Thymus (tissue), 11 donors: ENCODE results near the gene PRG2. TPM values are rescaled to one million over a fixed set of nuclear protein-coding genes. Genes with fewer than 3 reads are reported as not detected.

Experiments
- DNase-seq, 9 donors: peaks; one replicate each; pipeline ENCODE4 v3.0.0-alpha.2; 2013; ENCODE audit warnings: low spot score in 9 of 9, low read depth in 6 of 9, missing footprints in 1 of 9
- H3K27ac ChIP-seq, 2 donors: one replicate each; pipeline ENCODE4 v1.5.1; 2013; ENCODE audit warnings: control low read depth in 1 of 2, low read depth in 1 of 2, low read length in 1 of 2, mild to moderate bottlenecking in 1 of 2, moderate library complexity in 1 of 2
- H3K27me3 ChIP-seq, 2 donors: one replicate each; pipeline ENCODE4 v1.5.1; 2013; ENCODE audit warnings: low read length in 1 of 2; ENCODE audit not compliant: control insufficient read depth in 2 of 2, insufficient read depth in 1 of 2
- H3K36me3 ChIP-seq, 2 donors: one replicate each; pipeline ENCODE4 v1.5.1; 2013; ENCODE audit warnings: low read length in 1 of 2, mild to moderate bottlenecking in 1 of 2, moderate library complexity in 1 of 2; ENCODE audit not compliant: control insufficient read depth in 2 of 2, insufficient read depth in 2 of 2
- H3K4me1 ChIP-seq, 2 donors: one replicate each; pipeline ENCODE4 v1.5.1; 2013; ENCODE audit warnings: low read length in 2 of 2; ENCODE audit not compliant: control insufficient read depth in 2 of 2, insufficient read depth in 2 of 2
- H3K4me3 ChIP-seq, 2 donors: one replicate each; pipeline ENCODE4 v1.5.1; 2013; ENCODE audit warnings: low read length in 2 of 2, control low read depth in 1 of 2, mild to moderate bottlenecking in 1 of 2
- H3K9me3 ChIP-seq, 2 donors: one replicate each; pipeline ENCODE4 v1.5.1; 2013; ENCODE audit warnings: low read length in 1 of 2, mild to moderate bottlenecking in 1 of 2; ENCODE audit not compliant: control insufficient read depth in 2 of 2, insufficient read depth in 1 of 2
- WGBS: extraction: QIAGEN DNeasy Blood & Tissue Kit; methylation state at CpG from one replicate; pipeline ENCODE4 v1.1.7; 2013; 5-methylcytosine and 5-hydroxymethylcytosine counted together
- polyA plus RNA-seq: library from polyadenylated mRNA; stranded (reverse); fragments of 200-250 nt; gene quantifications from one replicate; pipeline ENCODE4 v1.2.3, GENCODE V29; 2013
- total RNA-seq: library from RNA; stranded (reverse); fragments of 120-200 nt; gene quantifications from one replicate; pipeline ENCODE4 v1.2.4, GENCODE V29; 2013
- donor health status: healthy.

PRG2 gene
- total and polyA plus RNA-seq, 2 donors, result 14.6 to 212 TPM

GRCh38 chr11:57349491-57350274, 40.8 kb downstream of the PRG2 start:
- WGBS, result 44% methylated on average over 31 of the region's 31 CpGs
- no peak overlapping the region for H3K27ac ChIP-seq
- peaks cover 4 to 5% of the 10 kb centered on the region in 2 donors for H3K27me3 ChIP-seq
- no peak overlapping the region for H3K4me3 ChIP-seq
- H3K4me1 ChIP-seq, result no peaks in the 10 kb centered on the region
- no peaks in the 10 kb centered on the region for H3K36me3 ChIP-seq
- H3K9me3 ChIP-seq, result no peaks in the 10 kb centered on the region
- DNase-seq, result peak in 6 of 9 donors; percentile 19 to 50 (median 35)

- Histone ChIP-seq H3K27me3 (peaks cover 4 to 5% of the 10 kb centered on the region in 2 donors), H3K27ac (no peak overlapping the region), H3K36me3 (no peaks in the 10 kb centered on the region), H3K4me3 (no peak overlapping the region), H3K4me1 (no peaks in the 10 kb centered on the region), H3K9me3 (no peaks in the 10 kb centered on the region)
- WGBS, result 95% methylated on average over 14 of the region's 14 CpGs
- no peak for DNase-seq
Measured at GRCh38 chr11:57348636-57349313, 41.7 kb downstream of the PRG2 start.

DNA sequence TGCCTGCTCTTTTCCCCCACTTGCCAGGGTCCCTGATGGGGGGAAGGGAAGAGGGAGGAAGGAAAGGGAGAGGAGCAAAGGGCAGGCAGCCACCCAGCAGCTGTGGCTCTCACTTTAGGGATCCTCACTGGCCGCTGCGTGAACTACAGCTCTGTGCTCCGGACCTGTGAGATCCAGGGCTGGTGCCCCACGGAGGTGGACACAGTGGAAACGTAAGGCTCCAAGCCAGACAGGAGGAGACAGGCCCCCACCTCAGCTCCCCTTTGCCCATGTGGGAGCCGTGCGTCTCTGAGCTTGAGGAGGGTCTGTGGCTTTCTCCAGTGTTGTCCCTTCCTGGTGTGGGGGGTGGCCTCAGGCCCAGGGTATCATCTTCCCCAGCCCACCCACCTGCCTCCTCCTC, 42.4 kb downstream of the PRG2 start:
- DNase-seq, result no peak
- H3K36me3 ChIP-seq, result no peaks in the 10 kb centered on the region
- H3K9me3 ChIP-seq, result no peaks in the 10 kb centered on the region
- H3K4me3 ChIP-seq, result no peak overlapping the region
- peaks cover 4 to 5% of the 10 kb centered on the region in 2 donors for H3K27me3 ChIP-seq
- H3K4me1 ChIP-seq, result no peaks in the 10 kb centered on the region
- 94% methylated on average over 7 of the region's 7 CpGs for WGBS
- H3K27ac ChIP-seq, result no peak overlapping the region

- H3K4me3 ChIP-seq, result no peak overlapping the region
- peaks cover 4 to 5% of the 10 kb centered on the region in 2 donors for H3K27me3 ChIP-seq
- no peak for DNase-seq
- WGBS, result 97% methylated on average over 9 of the region's 9 CpGs
- H3K9me3 ChIP-seq, result no peaks in the 10 kb centered on the region
- H3K4me1 ChIP-seq, result no peaks in the 10 kb centered on the region
- no peak overlapping the region for H3K27ac ChIP-seq
- H3K36me3 ChIP-seq, result no peaks in the 10 kb centered on the region
Measured at GRCh38 chr11:57347336-57347735, 43.1 kb downstream of the PRG2 start.

DNA sequence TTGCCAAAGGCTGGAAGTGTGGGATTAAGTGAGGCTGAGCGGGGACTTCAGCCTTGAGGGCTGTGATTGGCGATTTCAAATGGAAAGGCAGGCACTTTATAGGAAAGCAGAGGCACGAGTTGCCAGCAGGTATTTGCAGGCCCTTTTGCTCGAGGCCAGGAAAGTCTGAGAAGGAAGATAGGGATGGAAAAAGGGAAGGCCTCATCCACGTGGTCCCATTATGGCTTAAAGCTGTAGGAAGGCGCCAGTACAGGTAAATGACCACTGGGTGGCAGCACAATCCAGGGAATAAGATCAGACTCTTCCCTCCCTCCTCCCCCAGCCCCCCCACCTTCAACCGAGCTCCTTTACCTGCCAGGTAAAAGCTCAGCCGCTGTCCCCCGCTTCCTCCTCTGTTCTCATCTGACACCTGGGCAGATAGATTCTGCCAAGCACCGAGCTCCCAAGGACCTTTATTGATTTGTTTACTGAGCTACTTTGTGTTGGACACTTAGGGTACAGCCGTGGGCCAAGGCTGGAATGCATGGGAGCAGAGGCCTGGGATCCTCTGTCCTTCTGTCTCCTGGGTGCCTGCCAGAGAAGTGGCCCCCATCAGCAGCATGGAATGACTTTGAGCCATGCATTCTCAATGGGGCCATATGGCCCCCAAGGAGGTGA, 44.8 kb downstream of the PRG2 start:
- no peak overlapping the region for H3K4me3 ChIP-seq
- no peaks in the 10 kb centered on the region for H3K4me1 ChIP-seq
- no peaks in the 10 kb centered on the region for H3K9me3 ChIP-seq
- H3K36me3 ChIP-seq, result no peaks in the 10 kb centered on the region
- DNase-seq, result peak in 6 of 9 donors; percentile 36 to 73 (median 54)
- peaks cover 4 to 5% of the 10 kb centered on the region in 2 donors for H3K27me3 ChIP-seq
- 27% methylated on average over 11 of the region's 11 CpGs for WGBS
- no peak overlapping the region for H3K27ac ChIP-seq

DNA sequence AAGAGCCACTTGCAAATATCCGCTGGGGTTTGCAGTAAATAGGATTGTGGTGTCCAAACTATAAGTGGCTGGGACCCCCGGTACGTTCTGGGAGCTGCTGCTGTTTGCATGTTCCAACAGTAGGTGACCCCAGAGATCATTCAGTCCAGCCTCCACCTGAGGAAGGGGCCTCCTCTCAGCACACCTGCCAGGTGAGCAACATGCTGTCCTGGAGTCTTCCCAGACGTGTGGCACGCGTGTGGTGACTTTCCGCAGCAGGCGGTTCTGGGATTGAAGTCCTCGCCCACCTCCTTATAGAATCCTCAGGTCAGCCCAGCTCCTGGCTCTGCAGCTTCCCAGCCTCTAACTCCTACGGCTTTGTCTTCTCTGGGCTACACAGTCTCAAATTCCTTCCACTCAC, 45.6 kb downstream of the PRG2 start:
- H3K4me1 ChIP-seq, result no peaks in the 10 kb centered on the region
- H3K27ac ChIP-seq, result no peak overlapping the region
- 99% methylated on average over 10 of the region's 10 CpGs for WGBS
- H3K9me3 ChIP-seq, result peaks cover 0 to 3% of the 10 kb centered on the region in 2 donors
- H3K27me3 ChIP-seq, result peaks cover 4 to 12% of the 10 kb centered on the region in 2 donors
- no peak overlapping the region for H3K4me3 ChIP-seq
- DNase-seq, result no peak
- no peaks in the 10 kb centered on the region for H3K36me3 ChIP-seq

DNA sequence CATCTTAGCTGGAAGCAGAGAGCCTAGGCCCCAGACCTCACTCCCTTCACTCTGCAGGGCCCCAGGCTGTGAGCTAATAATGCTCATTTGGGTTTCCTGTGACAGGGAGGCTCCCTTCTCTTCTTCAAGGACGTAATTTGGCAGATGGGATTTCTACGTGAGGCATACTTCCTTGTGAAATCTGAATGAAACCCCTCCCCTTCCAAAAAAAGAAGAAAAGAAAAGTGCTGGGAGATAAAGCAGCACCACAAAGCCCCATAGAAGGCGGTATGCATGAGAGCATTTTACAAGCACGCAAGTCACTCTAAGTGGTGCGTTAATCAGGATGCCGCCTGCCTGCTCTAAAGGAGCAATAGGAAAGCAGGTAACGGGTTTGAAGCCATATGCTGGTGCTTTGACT, 46.6 kb downstream of the PRG2 start:
- no peak for DNase-seq
- H3K27me3 ChIP-seq, result peaks cover 4 to 9% of the 10 kb centered on the region in 2 donors
- 94% methylated on average over 7 of the region's 7 CpGs for WGBS
- H3K4me3 ChIP-seq, result no peak overlapping the region
- H3K27ac ChIP-seq, result no peak overlapping the region
- no peaks in the 10 kb centered on the region for H3K36me3 ChIP-seq
- H3K4me1 ChIP-seq, result no peaks in the 10 kb centered on the region
- peaks cover 0 to 3% of the 10 kb centered on the region in 2 donors for H3K9me3 ChIP-seq

GRCh38 chr11:57342702-57343101, 47.7 kb downstream of the PRG2 start:
- Histone ChIP-seq H3K4me1 (no peaks in the 10 kb centered on the region), H3K27ac (no peak overlapping the region), H3K9me3 (peaks cover 0 to 3% of the 10 kb centered on the region in 2 donors), H3K27me3 (peaks cover 0 to 7% of the 10 kb centered on the region in 2 donors), H3K4me3 (no peak overlapping the region), H3K36me3 (no peaks in the 10 kb centered on the region)
- 95% methylated on average over 11 of the region's 11 CpGs for WGBS
- no peak for DNase-seq
